Kidney (tissue), 14 donors: ENCODE results near the gene GALNT17. TPM values are rescaled to one million over a fixed set of nuclear protein-coding genes. Genes with fewer than 3 reads are reported as not detected.
"Not testable (repeated sequence)": the region's sequence is repeated elsewhere in the genome, so short reads cannot be mapped to it uniquely, and the experiment has no call there.

ENCODE experiments used
- DNase-seq, 5 donors: peaks; one replicate each; pipeline ENCODE4 v3.0.0-alpha.2; 2013 to 2020
- FAIRE-seq: peaks from 2 replicates; lab custom pipeline; 2012; peaks lifted over from hg19 to GRCh38; lab: Jason Lieb, UNC
- H3K27ac ChIP-seq, 2 donors: one replicate each; pipeline ENCODE4 v1.7.0; 2013; ENCODE audit warnings: low read depth in 2 of 2, low read length in 2 of 2, inconsistent platforms in 1 of 2
- H3K27me3 ChIP-seq: one replicate; pipeline ENCODE4 v1.7.1; 2013; ENCODE audit warnings: low read length, inconsistent platforms; ENCODE audit not compliant: control insufficient read depth, insufficient read depth
- H3K36me3 ChIP-seq, 3 donors: one replicate each; pipeline versions ENCODE4 v1.7.0 to v1.7.1; 2013; ENCODE audit warnings: low read length in 3 of 3, control low read depth in 1 of 3, inconsistent platforms in 1 of 3; ENCODE audit not compliant: insufficient read depth in 3 of 3, control insufficient read depth in 2 of 3
- H3K4me1 ChIP-seq, 3 donors: one replicate each; pipeline versions ENCODE4 v1.7.0 to v1.7.1; 2013; ENCODE audit warnings: low read length in 3 of 3, inconsistent platforms in 1 of 3, low read depth in 1 of 3; ENCODE audit not compliant: control insufficient read depth in 2 of 3, insufficient read depth in 2 of 3
- H3K4me3 ChIP-seq, 3 donors: one replicate each; pipeline versions ENCODE4 v1.7.0 to v1.8.1; 2013; ENCODE audit warnings: low read length in 3 of 3, control low read depth in 1 of 3, inconsistent platforms in 1 of 3
- H3K9ac ChIP-seq, 3 donors: one replicate each; pipeline versions ENCODE4 v1.7.0 to v1.7.1; 2013; ENCODE audit warnings: low read length in 3 of 3, control low read depth in 1 of 3, inconsistent platforms in 1 of 3
- H3K9me3 ChIP-seq, 3 donors: one replicate each; pipeline versions ENCODE4 v1.7.0 to v1.7.1; 2013; ENCODE audit warnings: low read length in 3 of 3, control low read depth in 1 of 3, inconsistent platforms in 1 of 3; ENCODE audit not compliant: control insufficient read depth in 2 of 3, insufficient read depth in 1 of 3
- CTCF ChIP-seq: IDR thresholded peaks from 3 replicates; pipeline ENCODE4 v1.5.1; 2012; ENCODE audit warnings: mild to moderate bottlenecking, moderate library complexity, borderline replicate concordance; ENCODE audit not compliant: insufficient read depth; ENCODE audit errors: extremely low read depth
- intact Hi-C: fragments of 100-400 bp; cut with DNase I; formaldehyde crosslinking; loops from one replicate; pipeline ENCODE4 v1.11.1; 2022
- polyA plus RNA-seq: library from polyadenylated mRNA; stranded (reverse); fragments of 350-450 nt; fragmentation: Illumina TruSeq; extraction: RNeasy Lipid Tissue Mini Kit (QIAGEN cat#74804); gene quantifications from one replicate; pipeline ENCODE4 v1.2.3, GENCODE V29; 2014; ENCODE audit warnings: low read depth, low replicate concordance; ENCODE audit not compliant: insufficient read depth
- total RNA-seq: library from RNA; stranded (reverse); fragmentation: NEBNext Ultra II Directional; extraction: Animal tissue kit (Norgen Biotek cat#: 25700); gene quantifications from one replicate; pipeline ENCODE4 v1.2.1, GENCODE V29; 2021
- donor health status: control.
- donor health status: control.
- donor health status: control.
- donor health status: control.
- donor health status: control.
- donor health status: DM: yes; HTN: yes; CAD: no.
- donor health status: Normal renal cell carcinoma (clear cell type).

GALNT17 gene
- total and polyA plus RNA-seq, 2 donors from 2014 or later: 2.4 to 5.5 TPM

- Histone ChIP-seq H3K27me3 (no peaks in the 10 kb centered on the region), H3K9me3 (no peaks in the 10 kb centered on the region), H3K27ac (no peak overlapping the region), H3K36me3 (no peaks in the 10 kb centered on the region), H3K9ac (no peak overlapping the region), H3K4me1 (peaks cover 0 to 2% (median 0%) of the 10 kb centered on the region in 3 donors), H3K4me3 (no peak overlapping the region)
- DNase-seq (no peak), FAIRE-seq (no peak)
- intact Hi-C loops: no loop called here
- no peak for TF ChIP-seq CTCF
These were observed 498.6 kb downstream of the GALNT17 start for GRCh38 chr7:71630516-71630915.

GRCh38 chr7:71633551-71634008 lies 501.6 kb downstream of the GALNT17 start:
- H3K9me3 ChIP-seq: no peaks in the 10 kb centered on the region
- no peak overlapping the region for H3K27ac ChIP-seq
- no peak overlapping the region for H3K4me3 ChIP-seq
- H3K27me3 ChIP-seq: no peaks in the 10 kb centered on the region
- intact Hi-C loops: no loop called here
- H3K4me1 ChIP-seq: peaks cover 0 to 2% (median 0%) of the 10 kb centered on the region in 3 donors
- no peaks in the 10 kb centered on the region for H3K36me3 ChIP-seq
- no peak for TF ChIP-seq CTCF
- FAIRE-seq: no peak
- H3K9ac ChIP-seq: no peak overlapping the region
- DNase-seq: peak in 4 of 5 donors; percentile 44 to 84 (median 60)

GRCh38 chr7:71635849-71636248 lies 503.9 kb downstream of the GALNT17 start:
- H3K9me3 ChIP-seq, intact Hi-C loops, H3K9ac ChIP-seq, H3K27ac ChIP-seq, H3K27me3 ChIP-seq, DNase-seq, FAIRE-seq, H3K4me3 ChIP-seq, H3K36me3 ChIP-seq, H3K4me1 ChIP-seq: not testable (repeated sequence)

GRCh38 chr7:71636329-71636728 lies 504.4 kb downstream of the GALNT17 start:
- Histone ChIP-seq H3K9ac (no peak overlapping the region), H3K9me3 (no peaks in the 10 kb centered on the region), H3K36me3 (no peaks in the 10 kb centered on the region), H3K4me1 (peaks cover 0 to 2% (median 0%) of the 10 kb centered on the region in 3 donors), H3K27me3 (no peaks in the 10 kb centered on the region), H3K4me3 (no peak overlapping the region), H3K27ac (no peak overlapping the region)
- no peak for TF ChIP-seq CTCF
- FAIRE-seq: no peak
- DNase-seq: peak in 2 of 5 donors; percentile 33 to 43
- intact Hi-C loops: no loop called here
